Activated CD8-positive, alpha-beta memory T cell treated with anti-CD3 and anti-CD28 coated beads, Interleukin-2, amount 50 U/mL, for 48 hours (primary cell): ENCODE results near the gene RGS19.

ENCODE experiments used
- DNase-seq: peaks from one replicate; pipeline ENCODE4 v3.0.0-alpha.2; 2020

Gene RGS19

DNA sequence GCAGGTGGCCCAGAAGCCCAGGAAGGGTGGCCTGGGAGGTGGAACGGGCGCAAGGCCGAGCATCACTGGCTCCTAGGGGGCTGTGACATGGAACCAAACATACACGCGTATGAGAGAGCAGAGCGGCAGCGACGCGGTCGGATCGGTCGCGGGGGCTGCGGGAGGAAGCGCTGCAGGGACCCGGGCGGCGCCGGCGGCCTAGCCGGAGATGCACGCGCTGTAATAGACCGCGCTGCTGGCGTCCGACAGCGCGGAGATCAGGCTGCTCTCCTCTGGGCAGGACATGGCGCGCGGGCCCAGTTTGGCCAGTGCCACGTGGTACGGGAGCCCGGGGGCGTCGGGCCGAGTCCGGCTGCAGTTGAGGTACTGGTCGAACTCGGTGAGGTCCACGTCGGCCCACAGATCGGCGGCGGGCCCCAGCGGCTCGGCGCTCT is 31.3 kb downstream of the RGS19 start:
- no peak for DNase-seq

DNA sequence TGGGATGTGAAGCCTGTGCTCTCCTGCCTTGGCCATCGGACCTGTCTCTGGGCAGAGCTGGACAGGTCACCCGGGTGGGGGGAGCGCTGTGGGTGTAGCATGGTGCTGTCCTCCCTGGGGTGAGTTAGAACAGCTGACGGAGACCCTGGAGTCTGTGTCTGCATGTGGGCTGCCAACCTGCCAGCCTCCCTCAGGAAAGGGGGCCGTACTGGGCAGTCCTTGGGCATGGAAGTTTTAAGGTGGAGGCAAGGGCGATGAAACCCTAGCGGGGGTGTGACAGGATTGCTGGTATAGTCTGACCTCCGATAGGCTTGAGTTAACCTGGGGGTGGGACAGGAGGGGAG is 32.3 kb downstream of the RGS19 start:
- DNase-seq, result no peak

DNA sequence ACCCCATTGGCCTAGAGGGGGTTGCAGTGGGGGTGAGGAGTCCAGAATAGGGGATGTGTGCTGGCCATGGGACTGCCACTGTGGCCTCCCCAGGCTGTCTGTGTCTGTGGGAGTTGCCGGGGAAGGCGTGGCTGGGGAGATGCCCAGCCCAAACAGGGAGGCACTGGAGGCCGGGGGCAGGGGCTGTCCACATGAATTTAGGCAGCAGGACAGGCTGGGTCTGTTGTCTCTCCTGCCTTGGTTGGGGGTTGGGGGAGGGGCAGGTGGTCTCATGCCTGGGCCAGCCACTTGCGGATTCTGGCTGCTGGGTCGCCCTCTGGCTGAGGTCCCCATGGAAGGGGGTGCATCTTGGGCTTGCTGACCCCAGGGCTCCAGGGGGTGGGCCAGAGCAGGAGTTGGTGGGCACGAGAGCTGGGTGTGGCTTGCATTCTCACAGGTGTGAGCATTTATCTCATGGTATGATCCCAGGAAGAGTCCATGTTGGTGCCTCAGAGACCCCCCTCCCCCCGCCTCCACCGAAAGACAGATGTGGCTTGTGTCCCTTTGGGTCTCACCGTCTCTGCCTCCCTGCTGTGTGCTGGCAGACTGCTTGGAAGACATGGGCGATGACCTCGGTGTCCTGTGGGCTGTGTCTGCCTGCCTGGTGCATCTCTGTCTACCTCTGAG is 33.8 kb downstream of the RGS19 start:
- no peak for DNase-seq

DNA sequence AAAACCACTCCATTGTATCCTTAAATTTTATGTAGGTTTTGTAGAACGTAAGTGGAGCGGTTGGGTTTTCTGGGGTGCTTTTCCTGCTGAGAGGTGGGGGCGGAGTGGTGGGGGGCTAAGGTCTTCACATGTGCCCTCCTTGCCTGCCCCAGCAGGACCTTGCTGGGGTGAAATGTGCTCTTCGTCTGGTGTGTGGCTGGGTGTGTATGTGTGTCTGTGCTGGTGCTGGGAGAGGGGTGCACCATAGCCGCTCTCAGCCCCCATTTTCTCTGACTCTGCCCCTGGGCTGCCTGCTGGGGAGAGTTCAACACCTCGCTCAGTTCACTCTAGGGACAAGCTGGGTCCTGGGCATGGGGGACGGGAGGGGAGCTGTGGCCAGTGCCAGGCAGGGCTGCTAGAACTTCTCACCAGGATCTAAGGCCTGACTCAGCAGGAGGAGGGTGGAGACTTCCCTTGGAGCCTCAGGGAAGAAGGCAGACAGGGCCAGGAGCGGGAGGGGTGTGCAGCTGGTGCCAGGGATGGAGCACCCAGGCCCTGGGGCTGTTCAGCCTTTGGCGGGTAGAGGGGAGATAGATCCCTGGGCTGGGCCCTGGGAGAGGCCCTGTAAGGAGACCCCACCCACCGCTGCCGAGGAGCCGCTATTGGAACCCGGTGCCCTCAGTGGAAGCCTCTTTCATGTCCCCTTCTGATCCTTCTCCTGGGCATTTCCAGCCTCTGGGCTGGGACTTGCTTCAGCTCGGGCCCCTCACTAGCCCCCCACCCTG is 34.7 kb downstream of the RGS19 start:
- no peak for DNase-seq

DNA sequence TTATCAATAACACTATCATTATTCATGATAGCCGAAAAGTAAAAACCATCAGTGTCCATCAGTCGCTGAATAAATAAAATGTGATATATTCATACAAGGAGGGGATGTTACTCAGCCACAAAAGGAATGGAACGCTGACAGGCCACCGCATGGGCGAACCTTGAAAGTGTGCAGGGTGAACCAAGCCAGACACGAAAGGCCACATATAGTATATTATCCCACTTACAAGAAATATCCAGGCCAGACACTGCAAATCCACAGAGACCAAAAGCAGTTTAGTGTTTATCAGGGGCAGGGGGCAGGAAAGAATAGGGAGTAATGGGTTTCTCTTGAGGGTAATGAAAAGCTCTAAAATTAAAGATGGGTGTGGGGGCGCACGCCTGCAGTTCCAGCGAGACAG is 35.5 kb downstream of the RGS19 start:
- no peak for DNase-seq

DNA sequence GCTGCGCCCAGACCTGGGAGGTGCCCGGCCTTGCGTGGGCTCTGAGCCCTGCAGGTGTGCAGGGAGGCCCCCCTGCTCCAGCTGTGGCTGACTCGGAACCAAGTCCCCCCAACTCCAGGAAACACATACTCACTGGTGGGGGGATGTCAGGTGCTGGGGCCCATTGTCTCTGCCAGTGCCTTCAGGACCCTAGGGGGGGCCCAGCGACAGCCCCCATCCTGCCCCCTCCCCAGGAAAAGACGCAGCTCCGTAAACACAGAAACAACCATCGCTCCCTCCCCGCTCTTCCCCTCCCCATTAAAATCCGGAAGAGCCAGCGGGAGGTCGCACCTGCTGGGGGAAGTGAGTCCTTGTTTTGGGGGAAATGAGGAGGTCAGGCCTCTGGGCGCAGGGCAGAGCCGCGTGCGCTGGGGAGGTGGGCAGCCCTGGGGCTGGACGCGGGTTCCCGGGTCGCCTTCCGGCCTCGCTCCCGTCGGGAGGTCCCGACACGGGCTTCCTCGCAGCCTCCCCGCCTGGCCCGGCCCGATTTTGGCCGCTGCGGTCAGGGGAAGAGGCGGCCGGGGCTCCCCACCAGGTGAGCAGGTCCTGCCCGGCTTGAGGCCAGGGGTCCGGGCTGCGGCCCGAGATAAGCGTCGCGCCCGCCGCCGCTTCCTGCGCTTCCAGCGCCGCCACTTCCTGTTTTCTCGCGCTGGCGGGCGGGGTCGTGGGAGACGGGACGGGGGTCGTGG is 37.1 kb downstream of the RGS19 start:
- DNase-seq, result peak; percentile 70

DNA sequence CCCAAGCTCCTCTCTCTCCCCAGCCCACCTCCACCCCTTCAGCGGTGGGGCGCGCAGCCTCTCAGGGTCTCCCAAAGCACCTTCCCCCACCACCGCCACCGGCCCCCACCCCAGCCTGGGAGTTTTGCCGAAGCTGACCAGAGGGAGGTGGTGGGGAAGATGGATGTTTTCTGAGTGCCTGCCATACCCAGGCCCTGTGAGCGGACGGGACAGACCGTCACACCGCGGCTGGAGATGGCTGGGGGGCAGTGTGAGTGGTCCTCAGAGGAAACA is 37.6 kb downstream of the RGS19 start:
- no peak for DNase-seq

DNA sequence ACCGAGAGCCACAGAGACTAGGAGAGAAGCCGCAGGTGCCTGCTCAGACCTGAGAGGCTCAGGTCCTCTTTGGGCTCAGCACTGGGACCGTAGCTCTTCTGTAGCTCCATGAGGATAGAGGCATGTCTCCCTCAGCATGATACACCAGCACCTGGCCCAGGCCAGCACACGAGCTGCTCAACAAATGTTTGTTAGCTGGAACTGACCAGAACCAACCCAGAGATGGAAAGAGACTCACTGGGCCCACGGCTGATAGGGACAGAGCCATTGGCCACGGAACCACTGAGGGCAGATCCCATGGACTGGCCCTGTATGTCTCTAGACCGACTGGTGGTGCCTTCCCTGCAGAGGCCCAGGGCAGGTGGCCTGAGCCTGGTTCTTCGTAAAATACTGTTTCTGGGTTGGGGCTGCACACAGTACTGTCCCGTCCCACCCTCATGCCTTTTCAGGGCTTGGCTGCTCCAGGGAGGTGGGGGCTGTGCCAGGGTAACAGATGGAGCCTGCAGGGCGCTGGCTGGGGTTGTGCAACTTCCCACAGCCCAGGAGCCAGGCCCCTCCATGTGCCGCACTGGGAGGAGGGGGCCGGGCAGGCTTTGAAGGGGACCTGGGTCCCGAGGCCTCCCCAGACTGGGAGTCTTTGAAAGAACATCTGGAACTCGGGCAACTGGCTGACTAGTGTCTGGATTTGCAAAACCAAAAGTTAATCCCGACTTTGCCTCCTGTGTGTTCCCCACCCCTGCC is 38.1 kb downstream of the RGS19 start:
- peak; percentile 51 for DNase-seq

DNA sequence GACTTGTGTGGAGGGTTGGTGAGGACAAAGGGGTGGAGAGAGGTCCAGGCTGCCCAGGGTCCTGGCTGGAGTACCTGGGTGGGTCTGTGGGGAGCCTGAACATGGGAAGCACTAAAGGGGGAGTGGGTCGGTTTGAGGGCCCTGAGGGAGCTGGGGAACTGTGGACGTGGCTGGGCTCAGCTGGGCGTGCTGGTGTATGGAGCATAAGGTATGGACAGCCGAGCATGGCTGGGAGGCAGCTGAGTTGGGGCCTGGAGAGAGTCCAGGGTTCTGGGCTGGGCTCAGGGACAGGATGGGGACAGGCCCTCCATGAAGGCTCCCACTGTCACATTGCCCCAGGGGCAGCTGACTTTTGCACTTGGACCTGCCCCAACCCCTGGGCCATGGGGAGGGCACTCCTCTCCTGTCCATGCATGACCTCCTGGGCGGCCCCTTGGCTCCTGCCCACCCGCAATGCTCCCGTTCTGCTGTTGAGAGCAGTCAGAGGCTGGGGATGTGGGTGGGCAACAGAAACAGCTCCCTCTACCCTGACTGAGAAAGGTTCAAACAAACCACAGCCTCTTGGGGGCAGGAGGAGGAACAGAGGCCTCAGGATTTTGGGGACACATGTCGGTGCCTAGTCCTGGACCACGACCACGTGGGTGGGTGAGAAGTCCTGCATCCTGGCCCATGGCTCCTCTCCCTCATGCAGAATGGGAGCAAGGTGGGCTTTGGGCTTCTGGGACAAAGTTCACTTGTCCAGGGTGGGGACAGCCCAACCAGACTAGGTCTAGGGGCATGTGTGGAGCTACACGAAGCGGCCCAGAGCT is 38.9 kb downstream of the RGS19 start:
- DNase-seq, result peak; percentile 56

DNA sequence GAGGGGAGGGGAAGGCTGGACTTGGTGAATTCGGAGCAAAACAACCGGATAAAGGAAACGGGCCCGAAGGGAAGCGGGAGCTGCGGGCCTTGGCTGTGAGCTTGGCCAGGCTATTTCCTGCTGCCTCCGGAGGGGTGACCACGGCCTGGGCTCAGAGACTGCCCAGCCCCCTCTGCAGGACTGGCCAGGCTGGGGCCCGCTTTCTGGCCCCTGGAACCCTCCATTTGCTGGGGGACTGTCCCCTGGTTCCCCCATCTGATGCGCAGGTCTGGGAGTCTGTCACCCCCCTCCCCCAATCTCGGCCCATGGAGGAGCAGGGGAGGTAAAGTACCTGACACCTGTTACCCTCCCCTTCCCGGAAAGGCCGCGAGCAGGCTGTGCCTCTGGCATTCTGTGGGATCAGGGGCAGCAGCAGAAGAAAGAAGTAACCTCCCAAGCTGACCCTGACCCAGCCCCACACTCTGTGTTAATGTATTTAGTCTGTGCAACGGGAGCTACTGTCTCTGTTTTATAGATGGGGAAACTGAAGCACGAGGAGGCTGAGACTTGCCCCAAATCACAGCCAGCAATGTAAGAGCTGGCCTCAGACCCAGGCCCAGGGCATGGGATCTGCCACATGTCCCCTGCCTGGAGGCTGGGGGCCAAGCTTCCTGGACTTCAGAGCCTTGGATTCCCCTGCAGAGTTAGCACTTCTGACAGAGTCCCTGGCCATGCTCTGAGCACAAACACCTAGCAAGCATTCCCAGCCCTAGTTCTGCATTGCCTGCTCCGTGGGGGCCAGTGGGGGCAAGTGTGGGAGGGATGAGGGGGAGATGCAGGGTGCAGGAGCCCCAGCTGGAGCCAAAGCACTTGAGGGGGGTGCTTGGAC is 39.8 kb downstream of the RGS19 start:
- peak; percentile 58 for DNase-seq

DNA sequence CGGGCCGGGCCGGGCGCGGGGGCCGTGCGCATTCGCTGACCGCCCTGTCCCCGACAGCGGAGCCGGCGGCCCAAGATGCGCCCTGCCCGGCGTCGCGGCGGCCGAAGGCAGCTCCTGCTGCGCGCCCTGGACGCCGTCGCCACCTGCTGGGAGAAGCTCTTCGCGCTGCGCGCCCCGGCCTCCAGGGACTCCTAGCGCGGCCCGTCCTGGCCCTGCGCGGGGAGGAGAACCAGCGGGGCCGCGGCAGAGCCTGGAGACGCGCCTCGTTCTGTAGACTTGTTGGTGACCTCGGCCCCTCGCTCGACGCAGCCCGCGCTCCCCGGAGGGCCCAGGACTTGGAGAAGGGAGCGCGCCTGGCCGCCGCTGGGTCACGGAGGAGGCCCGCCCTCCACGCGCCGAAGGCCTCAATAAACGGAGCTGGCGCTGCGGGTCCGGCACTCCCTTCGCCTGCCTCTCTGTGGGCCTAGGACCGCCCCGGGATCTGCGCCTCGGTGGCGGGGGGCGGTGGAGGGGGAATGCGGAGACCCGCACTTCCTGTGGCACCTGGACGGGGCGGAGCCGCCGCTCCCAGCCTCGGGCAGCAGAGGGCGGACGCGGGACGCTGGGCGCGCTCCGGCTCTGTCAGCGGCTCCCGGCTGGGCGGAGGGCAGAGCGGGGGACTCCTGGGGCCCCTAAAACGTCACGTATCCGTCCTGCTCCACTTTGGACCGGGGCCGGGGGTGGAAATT is 40.6 kb downstream of the RGS19 start:
- peak; percentile 89 for DNase-seq

DNA sequence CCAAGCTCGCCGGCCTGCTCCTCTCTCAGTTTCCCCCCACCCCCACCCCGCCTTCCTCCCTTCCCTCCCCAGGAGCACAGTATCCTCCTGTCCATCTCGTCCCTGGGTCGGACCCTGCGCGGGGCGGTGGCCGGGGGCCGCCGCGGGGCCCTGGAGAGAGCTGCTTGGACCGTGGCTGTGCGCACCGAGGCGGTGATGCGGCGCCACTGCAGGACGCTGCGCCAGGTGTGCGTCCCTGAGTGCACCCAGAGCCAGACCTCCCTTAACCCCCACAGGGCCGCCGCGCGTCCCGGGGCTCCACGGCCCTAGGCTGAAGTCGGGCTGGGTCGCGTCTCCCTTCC is 41.1 kb downstream of the RGS19 start:
- no peak for DNase-seq

DNA sequence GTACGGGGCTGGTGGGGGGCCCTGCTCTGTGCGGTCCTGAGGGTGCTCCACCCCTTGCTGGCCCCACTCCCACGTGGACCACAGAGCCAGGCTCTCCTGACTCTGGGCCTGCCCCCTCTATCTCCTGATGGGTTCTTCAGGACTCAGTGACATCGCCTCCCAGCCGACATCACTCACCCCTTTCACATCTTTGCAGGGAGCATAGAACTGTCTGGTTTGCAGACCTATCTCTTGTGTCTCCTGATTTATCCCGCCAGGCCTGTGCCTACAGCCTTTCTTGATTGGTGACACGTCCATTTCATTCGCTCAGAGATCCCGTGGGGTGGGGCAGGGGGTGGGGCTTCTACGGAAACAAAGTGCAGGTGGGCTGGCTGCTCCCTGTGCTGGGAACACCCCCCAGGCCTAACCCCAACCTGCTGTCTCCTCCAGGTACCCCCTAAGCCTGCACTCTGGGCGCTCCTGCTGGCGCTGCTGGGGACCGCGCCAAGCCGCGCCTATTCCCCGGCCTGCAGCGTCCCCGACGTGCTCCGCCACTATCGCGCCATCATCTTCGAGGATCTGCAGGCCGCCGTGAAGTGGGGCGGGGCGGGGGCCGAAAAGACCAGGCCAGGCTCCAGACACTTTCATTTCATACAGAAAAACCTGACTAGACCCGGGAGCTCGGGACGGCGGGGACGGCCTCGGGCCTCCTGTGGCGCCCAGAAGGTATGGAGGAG is 41.7 kb downstream of the RGS19 start:
- peak; percentile 64 for DNase-seq

DNA sequence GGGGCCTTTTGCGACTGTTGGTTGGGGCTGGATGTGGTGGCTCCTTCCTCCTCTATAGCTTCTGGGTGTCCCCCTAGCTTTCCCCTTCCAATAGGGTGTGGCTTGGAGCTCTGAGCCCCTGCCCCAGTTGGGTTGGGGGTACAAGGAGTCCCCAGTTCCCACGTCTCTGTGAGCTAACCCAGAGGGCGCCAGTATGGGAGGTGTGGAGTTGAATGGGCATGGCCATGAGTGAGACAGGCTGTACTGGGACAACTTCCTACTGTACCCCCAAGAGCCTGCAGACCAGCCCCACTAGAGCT is 42.2 kb downstream of the RGS19 start:
- DNase-seq, result no peak

DNA sequence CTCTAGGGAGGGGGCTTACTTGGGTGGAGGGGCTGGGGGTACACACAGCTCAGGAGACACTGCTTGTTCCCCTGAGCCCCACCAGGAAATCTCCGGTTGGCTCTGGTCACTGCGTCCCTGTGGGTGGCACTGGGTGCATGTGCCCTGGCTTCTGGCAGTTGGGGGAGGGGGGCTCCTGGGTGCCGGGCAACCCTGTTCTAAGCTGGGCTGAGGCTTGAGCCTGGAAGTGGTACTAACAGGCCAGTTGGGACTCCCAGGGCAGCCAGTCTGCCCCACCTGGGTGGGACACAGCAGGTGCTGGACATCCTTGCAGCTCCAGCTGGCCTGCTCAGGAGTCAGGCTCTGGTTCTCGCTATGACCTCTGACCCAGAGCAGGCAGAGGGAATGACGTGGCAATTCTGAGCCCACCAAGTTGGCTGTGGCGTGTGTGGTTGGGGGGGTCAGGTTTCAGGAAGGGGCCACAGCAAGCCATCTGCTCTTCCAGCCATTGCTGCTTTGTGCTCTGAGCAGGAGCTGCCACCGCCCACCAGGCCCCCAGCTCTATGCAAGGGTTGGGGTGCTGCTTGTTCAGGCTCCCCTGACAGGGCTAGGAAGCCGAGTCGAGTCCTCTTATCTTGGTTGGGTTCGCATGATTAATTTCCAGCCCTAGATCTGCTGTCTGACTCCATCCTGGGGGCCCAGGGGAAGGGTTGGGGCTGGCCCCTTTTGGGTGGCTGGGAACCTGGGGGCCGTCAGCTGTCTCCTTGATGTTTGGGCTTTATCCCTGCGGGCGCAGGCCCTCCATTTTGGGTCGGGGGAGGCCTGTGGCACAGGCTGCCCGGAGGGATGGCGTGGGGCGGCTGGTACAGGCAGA is 42.7 kb downstream of the RGS19 start:
- DNase-seq, result peak; percentile 77

DNA sequence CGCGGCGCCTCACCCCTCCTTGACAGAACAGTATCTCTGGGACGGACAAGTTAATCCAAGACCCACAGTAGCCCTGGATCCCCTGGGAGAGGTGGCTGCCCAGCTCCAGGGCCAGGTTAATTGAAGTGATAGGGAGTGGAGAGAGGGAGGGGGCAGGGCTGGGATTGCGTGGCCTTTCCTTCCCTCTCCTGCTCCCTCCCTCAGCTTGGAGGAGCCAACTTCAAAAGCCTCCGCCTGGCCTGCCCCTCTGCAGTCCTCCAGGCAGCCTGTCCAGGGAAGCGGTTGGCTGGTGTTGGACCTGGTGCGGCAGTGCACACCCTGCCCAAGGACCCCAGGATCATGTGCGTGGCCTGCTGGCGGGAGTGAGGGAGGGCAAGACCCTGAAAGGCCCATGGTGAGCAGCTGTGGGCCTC is 43.4 kb downstream of the RGS19 start, which contains the start of gene C20orf204:
TSS of gene C20orf204 (plus strand) at position 250 of the 413 bp plus-strand sequence. CDS start at position 392, 142 bp downstream.
- DNase-seq, result peak; percentile 54

DNA sequence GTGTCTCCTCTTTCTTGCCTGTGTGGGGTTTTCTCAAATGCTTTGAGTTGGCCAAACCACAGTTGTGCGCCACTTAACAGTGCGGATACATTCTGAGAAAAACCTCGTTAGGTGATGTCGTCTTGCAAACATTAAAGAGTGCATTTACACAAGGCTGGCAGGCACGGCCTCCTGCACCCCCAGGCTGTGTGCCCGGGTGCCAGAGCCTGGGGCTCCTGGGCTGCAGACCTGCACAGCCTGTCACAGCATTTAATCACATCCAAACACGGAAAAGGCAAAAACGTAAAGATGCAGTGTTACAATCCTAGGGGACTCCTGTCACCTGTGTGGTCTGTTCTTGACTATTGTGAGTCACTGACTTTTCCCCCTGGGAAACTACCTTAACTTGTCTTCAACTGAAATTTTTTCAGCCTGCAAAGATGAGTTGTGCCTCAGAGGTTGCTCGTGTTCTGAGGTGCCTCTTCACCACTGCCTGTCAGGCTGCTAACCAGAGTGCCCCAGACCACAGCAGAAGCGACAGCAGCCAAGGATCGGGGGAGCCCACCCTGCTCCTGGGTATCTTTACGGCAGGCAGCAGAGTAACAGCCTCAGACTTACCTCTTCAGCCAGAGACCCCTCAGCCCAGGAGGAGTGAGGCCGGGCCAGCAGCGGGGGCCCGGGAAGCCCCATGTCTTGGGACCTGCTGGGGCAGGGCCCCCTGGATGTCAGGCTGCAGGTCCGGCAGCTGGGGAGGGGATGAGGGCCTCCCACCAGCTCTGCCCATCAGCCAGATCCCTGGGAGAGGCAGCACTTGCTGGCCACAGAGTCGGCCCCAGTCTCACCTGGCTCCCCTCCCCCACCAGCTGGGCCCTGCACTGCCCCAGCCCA is 44.0 kb downstream of the RGS19 start:
- peak; percentile 72 for DNase-seq

DNA sequence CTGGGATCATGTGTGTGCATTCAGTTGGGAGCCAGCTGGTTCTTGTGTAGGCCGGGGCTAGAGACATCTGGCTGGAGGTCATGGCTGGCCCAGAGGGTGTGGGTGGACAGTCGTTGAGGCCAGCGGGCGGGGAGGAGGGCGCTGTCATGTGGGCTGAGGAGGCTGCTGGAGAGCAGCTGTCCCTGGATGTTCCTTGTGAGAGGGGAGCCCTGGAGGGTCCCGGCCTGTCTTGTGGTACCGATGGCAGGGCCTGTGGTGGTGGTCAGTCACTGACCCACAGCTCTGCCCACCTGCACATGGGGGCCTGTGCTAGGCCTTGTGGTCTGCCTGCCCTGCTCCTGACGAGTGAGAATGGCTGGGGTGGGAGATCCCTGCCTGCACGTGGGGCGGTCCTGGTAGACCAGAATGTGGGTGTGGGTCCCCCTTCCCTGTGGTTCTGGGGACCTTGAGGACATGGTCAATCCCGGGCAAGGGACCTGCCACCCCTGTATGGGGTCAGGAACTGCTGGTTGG is 45.3 kb downstream of the RGS19 start:
- DNase-seq, result peak; percentile 53
